HEK293 (cell line): ENCODE results near the gene CCDC85B.
A peak's percentile ranks its signal among the peaks of the same experiment; 100 is the strongest.

ENCODE experiments used
- CTCF ChIA-PET: fragments of 350-600 bp; formaldehyde crosslinking; extraction: SDS; loops from one replicate; lab custom pipeline; 2021; ENCODE audit warnings: antibody characterized with exemption; lab: Yijun Ruan, JAX
- POLR2A ChIA-PET: fragments of 300-600 bp; formaldehyde crosslinking; extraction: SDS; loops from one replicate; lab custom pipeline; 2020; ENCODE audit warnings: antibody characterized with exemption, inconsistent platforms; lab: Yijun Ruan, JAX
- H3K27ac ChIP-seq: fragments of 200-500 bp; sonication (Bioruptor generic); 2 replicates; pipeline ENCODE4 v1.5.1; 2014; ENCODE audit warnings: low read depth, low read length, control low read depth, inconsistent platforms; ENCODE audit errors: extremely low read depth
- H3K36me3 ChIP-seq, 2 experiments: fragments of 200-500 bp in 1 of 2; sonication (Bioruptor generic) in 1 of 2; 1 replicate in 1 of 2; 2 replicates in 1 of 2; pipeline ENCODE4 v1.5.1; 2014 to 2017; ENCODE audit warnings: inconsistent platforms in 2 of 2, low read length in 2 of 2; ENCODE audit not compliant: control insufficient read depth in 2 of 2, insufficient read depth in 1 of 2
- H3K4me1 ChIP-seq: fragments of 200-500 bp; sonication (Bioruptor generic); 2 replicates; pipeline ENCODE4 v1.5.1; 2014; ENCODE audit warnings: mild to moderate bottlenecking, low read length, inconsistent platforms; ENCODE audit not compliant: control insufficient read depth, insufficient read depth
- H3K4me3 ChIP-seq: 2 replicates; pipeline ENCODE4 v1.5.1; 2011; ENCODE audit warnings: low read depth, mild to moderate bottlenecking, control low read depth, low read length, moderate library complexity
- H3K9me3 ChIP-seq: fragments of 200-500 bp; sonication (Bioruptor generic); 2 replicates; pipeline ENCODE4 v1.5.1; 2014; ENCODE audit warnings: low read depth, low read length, inconsistent platforms; ENCODE audit not compliant: control insufficient read depth, insufficient read depth
- ELK4 ChIP-seq: IDR thresholded peaks from 2 replicates; pipeline ENCODE4 v1.6.1; 2011; ENCODE audit warnings: mild to moderate bottlenecking, low read depth, low read length, borderline replicate concordance
- GLI2 ChIP-seq: fragments of 450-650 bp; formaldehyde crosslinking; IDR thresholded peaks from 2 replicates; pipeline ENCODE4; 2017; ENCODE audit warnings: missing biosample characterization, missing genetic modification characterization, low read depth, borderline replicate concordance
- PATZ1 ChIP-seq: fragments of 450-650 bp; formaldehyde crosslinking; IDR thresholded peaks from 2 replicates; pipeline ENCODE4 v1.5.1; 2016; ENCODE audit warnings: missing biosample characterization, missing genetic modification characterization
- REST ChIP-seq: fragments of 450-650 bp; formaldehyde crosslinking; IDR thresholded peaks from 2 replicates; pipeline ENCODE4 v1.5.1; 2016; ENCODE audit warnings: missing biosample characterization, missing genetic modification characterization
- SP3 ChIP-seq: fragments of 450-650 bp; formaldehyde crosslinking; IDR thresholded peaks from 2 replicates; pipeline ENCODE4 v1.5.1; 2016; ENCODE audit warnings: missing biosample characterization, missing genetic modification characterization
- ZBTB1 ChIP-seq: fragments of 450-650 bp; formaldehyde crosslinking; IDR thresholded peaks from 2 replicates; pipeline ENCODE4 v1.5.1; 2016; ENCODE audit warnings: missing biosample characterization, missing genetic modification characterization
- ZIC2 ChIP-seq: fragments of 450-650 bp; formaldehyde crosslinking; IDR thresholded peaks from 2 replicates; pipeline ENCODE4 v1.5.1; 2016; ENCODE audit warnings: missing biosample characterization, missing genetic modification characterization
- ZNF132 ChIP-seq: fragments of 450-650 bp; formaldehyde crosslinking; IDR thresholded peaks from 2 replicates; pipeline ENCODE4 v1.5.1; 2017; ENCODE audit warnings: missing biosample characterization, missing genetic modification characterization, borderline replicate concordance
- ZNF2 ChIP-seq: fragments of 450-650 bp; formaldehyde crosslinking; IDR thresholded peaks from 2 replicates; pipeline ENCODE4 v1.5.1; 2016; ENCODE audit warnings: missing biosample characterization, missing genetic modification characterization
- ZNF202 ChIP-seq: fragments of 450-650 bp; formaldehyde crosslinking; IDR thresholded peaks from 2 replicates; pipeline ENCODE4 v1.5.1; 2016; ENCODE audit warnings: missing biosample characterization, missing genetic modification characterization, borderline replicate concordance
- ZNF223 ChIP-seq: fragments of 450-650 bp; formaldehyde crosslinking; IDR thresholded peaks from 2 replicates; pipeline ENCODE4 v1.5.1; 2016; ENCODE audit warnings: missing biosample characterization, missing genetic modification characterization
- ZNF658 ChIP-seq: fragments of 450-650 bp; formaldehyde crosslinking; IDR thresholded peaks from 2 replicates; pipeline ENCODE4; 2016; ENCODE audit warnings: missing biosample characterization, missing genetic modification characterization
- ZNF76 ChIP-seq: fragments of 450-650 bp; formaldehyde crosslinking; IDR thresholded peaks from 2 replicates; pipeline ENCODE4; 2016; ENCODE audit warnings: low read depth, missing biosample characterization, missing genetic modification characterization, borderline replicate concordance

CCDC85B gene

GRCh38 chr11:65868076-65868667, 22.3 kb upstream of the CCDC85B start:
- Histone ChIP-seq H3K27ac (no peak overlapping the region), H3K9me3 (no peaks in the 10 kb centered on the region), H3K4me3 (no peak overlapping the region), H3K4me1 (no peaks in the 10 kb centered on the region), H3K36me3 (peaks cover 0 to 49% of the 10 kb centered on the region in 2 experiments; a peak in 1 of 3 replicates)
- 0 out of 2 replicates have a peak, but pooled peaks have one; percentile 35 for TF ChIP-seq ZNF76 (tag by site-specific recombination)
- no peak for TF ChIP-seq ZNF223
- ChIA-PET POLR2A (interaction anchor here (0.5 to 6.6 kb wide), 7 partner anchors 8 to 125 kb away, joined by 3 to 111 read pairs (median 9); partner anchors contain the start of genes CFL1, CTSW, FIBP and MUS81), CTCF (interaction anchor here (0.7 to 4.2 kb wide), 4 partner anchors 8 to 28 kb away, joined by 3 to 37 read pairs (median 11); partner anchors contain the start of gene MUS81)

- H3K36me3 ChIP-seq: peaks cover 0 to 42% of the 10 kb centered on the region in 2 experiments; a peak in 1 of 3 replicates
- H3K4me3 ChIP-seq: no peak overlapping the region
- H3K4me1 ChIP-seq: no peaks in the 10 kb centered on the region
- TF ChIP-seq GLI2 (tag by site-specific recombination): no peak
- TF ChIP-seq ZBTB1 (tag by site-specific recombination): no peak
- no peak for TF ChIP-seq SP3 (tag by site-specific recombination)
- TF ChIP-seq REST: no peak
- no peak for TF ChIP-seq ZNF202
- TF ChIP-seq ZNF132: no peak
- no peak for TF ChIP-seq ZNF2 (tag by site-specific recombination)
- no peak for TF ChIP-seq ELK4
- H3K9me3 ChIP-seq: no peaks in the 10 kb centered on the region
- POLR2A ChIA-PET: interaction anchor here (0.6 to 6.6 kb wide), 10 partner anchors 9 to 151 kb away, joined by 3 to 111 read pairs (median 6); partner anchors contain the start of genes CCDC85B, CFL1, CTSW and FIBP
- no peak overlapping the region for H3K27ac ChIP-seq
- CTCF ChIA-PET: interaction anchor here (0.6 to 4.2 kb wide), 5 partner anchors 9 to 158 kb away, joined by 4 to 37 read pairs (median 5); partner anchors contain the start of gene MUS81
Observed at GRCh38 chr11:65868907-65869306, 21.6 kb upstream of the CCDC85B start.

GRCh38 chr11:65869643-65870306, 20.7 kb upstream of the CCDC85B start:
- POLR2A ChIA-PET: interaction anchor here (0.6 to 6.6 kb wide), 7 partner anchors 9 to 209 kb away, joined by 3 to 111 read pairs (median 3); partner anchors contain the start of genes CFL1, KAT5 and MUS81
- peaks cover 0 to 33% of the 10 kb centered on the region in 2 experiments; a peak in 1 of 3 replicates for H3K36me3 ChIP-seq

More at GRCh38 chr11:65869643-65870306, 20.7 kb upstream of the CCDC85B start:
- Histone ChIP-seq H3K9me3 (no peaks in the 10 kb centered on the region), H3K27ac (no peak overlapping the region)
- CTCF ChIA-PET: interaction anchor here (0.6 to 4.2 kb wide), 6 partner anchors 10 to 382 kb away, joined by 3 to 37 read pairs (median 5); partner anchors contain the start of gene MUS81
- TF ChIP-seq PATZ1 (tag by site-specific recombination) (0 out of 2 replicates have a peak, but pooled peaks have one; percentile 19), ZIC2 (tag by site-specific recombination) (peak; percentile 55), ZNF658 (tag by site-specific recombination) (no peak)
- TF ChIP-seq, all 188 proteins: peak for 2
- H3K4me1 ChIP-seq: no peaks in the 10 kb centered on the region
- H3K4me3 ChIP-seq: no peak overlapping the region
